ENCODE measurements around the gene NAT9.

The NAT9 gene

GRCh38 chr17:74742153-74742515 is 34.0 kb downstream of the NAT9 start:
- DNase-seq = peak; percentile 45

- DNase-seq = no peak
These were observed 35.3 kb downstream of the NAT9 start for GRCh38 chr17:74740641-74741387.

GRCh38 chr17:74740173-74740572 is 36.0 kb downstream of the NAT9 start:
- no peak for DNase-seq

- DNase-seq = no peak
These were observed 36.8 kb downstream of the NAT9 start for GRCh38 chr17:74739227-74739831.

GRCh38 chr17:74738051-74738996 is 37.8 kb downstream of the NAT9 start:
- peak; percentile 72 for DNase-seq

- DNase-seq = peak; percentile 48
These were observed 38.7 kb downstream of the NAT9 start for GRCh38 chr17:74737299-74738050.

- DNase-seq = no peak
These were observed 39.4 kb downstream of the NAT9 start, which contains the start of gene RAB37 for GRCh38 chr17:74736513-74737298. Gene RAB37, plus strand, starts transcription at chr17:74737256. Its CDS starts 17 bp downstream, at chr17:74737273.

GRCh38 chr17:74734256-74734655 is 41.9 kb downstream of the NAT9 start:
- DNase-seq = no peak

- DNase-seq = no peak
These were observed 42.6 kb downstream of the NAT9 start for GRCh38 chr17:74733365-74734122.

GRCh38 chr17:74732042-74732867 is 43.9 kb downstream of the NAT9 start:
- DNase-seq = no peak

- DNase-seq = no peak
These were observed 44.9 kb downstream of the NAT9 start for GRCh38 chr17:74731347-74731605.

- DNase-seq = peak; percentile 44
These were observed 45.4 kb downstream of the NAT9 start for GRCh38 chr17:74730491-74731346.

- DNase-seq = no peak
These were observed 46.3 kb downstream of the NAT9 start for GRCh38 chr17:74729866-74730265.

- DNase-seq = no peak
These were observed 46.8 kb downstream of the NAT9 start for GRCh38 chr17:74729368-74729767.

GRCh38 chr17:74728702-74729075 is 47.5 kb downstream of the NAT9 start:
- DNase-seq = no peak

GRCh38 chr17:74728033-74728701 is 48.0 kb downstream of the NAT9 start:
- DNase-seq = no peak

GRCh38 chr17:74725111-74725510 is 51.0 kb downstream of the NAT9 start:
- no peak for DNase-seq

- DNase-seq = no peak
These were observed 52.3 kb downstream of the NAT9 start for GRCh38 chr17:74723891-74724290.

- DNase-seq = no peak
These were observed 53.4 kb downstream of the NAT9 start for GRCh38 chr17:74722782-74723181.
